Measurements from ENCODE around the gene UBTF. TPM values are rescaled to one million over a fixed set of nuclear protein-coding genes. Genes with fewer than 3 reads are reported as not detected.

The UBTF gene
- total RNA-seq, 1 donor from 2014 or later: 34.3 TPM

GRCh38 chr17:44176671-44177501 is 42.6 kb downstream of the UBTF start:
- no peak for DNase-seq (ENCODE audit: low spot score)
- no peak for ATAC-seq

- DNase-seq (ENCODE audit: low spot score) (no peak), ATAC-seq (no peak)
These were observed 43.2 kb downstream of the UBTF start for GRCh38 chr17:44176257-44176656.

GRCh38 chr17:44174427-44174826 is 45.0 kb downstream of the UBTF start:
- DNase-seq (ENCODE audit: low spot score): no peak
- ATAC-seq: no peak

- DNase-seq (ENCODE audit: low spot score): no peak
These were observed 47.5 kb downstream of the UBTF start for GRCh38 chr17:44171931-44172455.

GRCh38 chr17:44170499-44171201 is 48.8 kb downstream of the UBTF start, which contains the start of gene ASB16:
Gene ASB16 (plus strand): TSS chr17:44170704. CDS start chr17:44170790, 86 bp downstream.
- ATAC-seq (peak; percentile 6), DNase-seq (ENCODE audit: low spot score) (no peak)

More at GRCh38 chr17:44171931-44172455, 47.5 kb downstream of the UBTF start:
- ATAC-seq: no peak

- no peak for ATAC-seq
- no peak for DNase-seq (ENCODE audit: low spot score)
These were observed 49.4 kb downstream of the UBTF start for GRCh38 chr17:44170135-44170498.

GRCh38 chr17:44167181-44167861 is 52.2 kb downstream of the UBTF start:
- ATAC-seq (peak; percentile 83), DNase-seq (ENCODE audit: low spot score) (peak; percentile 67)

GRCh38 chr17:44164476-44164875 is 55.0 kb downstream of the UBTF start:
- DNase-seq (ENCODE audit: low spot score): no peak
- ATAC-seq: no peak

GRCh38 chr17:44159519-44160210 is 59.8 kb downstream of the UBTF start:
- DNase-seq (ENCODE audit: low spot score): no peak
- no peak for ATAC-seq

GRCh38 chr17:44155488-44155887 is 64.0 kb downstream of the UBTF start:
- ATAC-seq (no peak), DNase-seq (ENCODE audit: low spot score) (no peak)

Other genes with a start within 250 kb of the UBTF start
- gene NAGS, start 215.1 kb downstream of the UBTF start, total RNA-seq: 51.3 TPM
- 14.4 TPM for gene TMEM101, start 204.7 kb downstream of the UBTF start, total RNA-seq
- gene LSM12, start 153.0 kb downstream of the UBTF start, total RNA-seq: 22.6 TPM
- 8.9 TPM for gene G6PC3, start 148.9 kb downstream of the UBTF start, total RNA-seq
- gene HDAC5, start 96.0 kb downstream of the UBTF start, total RNA-seq: 16.8 TPM
- 0.38 TPM for gene HROB, start 77.7 kb downstream of the UBTF start, total RNA-seq
- not detected for gene ASB16, start 49.0 kb downstream of the UBTF start, total RNA-seq
- 14.3 TPM for gene TMUB2, start 32.7 kb downstream of the UBTF start, total RNA-seq
- 26.6 TPM for gene ATXN7L3, start 19.8 kb downstream of the UBTF start, total RNA-seq
- gene SLC4A1, start 48.5 kb upstream of the UBTF start, total RNA-seq: 1.8 TPM
- gene RUNDC3A, start 88.9 kb upstream of the UBTF start, total RNA-seq: not detected
- 78.6 TPM for gene SLC25A39, start 105.1 kb upstream of the UBTF start, total RNA-seq
- gene GRN, start 125.6 kb upstream of the UBTF start, total RNA-seq: 111 TPM
- 0.20 TPM for gene FAM171A2, start 144.2 kb upstream of the UBTF start, total RNA-seq
- gene ITGA2B, start 170.0 kb upstream of the UBTF start, total RNA-seq: 1.1 TPM

Data from left lobe of liver (tissue), 2 donors.